Left lung (tissue), 10 donors: ENCODE data around the gene LNP1. TPM values are rescaled to one million over a fixed set of nuclear protein-coding genes. Genes with fewer than 3 reads are reported as not detected.
A peak's percentile ranks its signal among the peaks of the same experiment; 100 is the strongest.

Experiments
- ATAC-seq: fragments of 200-7000 bp; cut with Tn5 transposase; one replicate; pipeline ENCODE4 v1.9.1; 2020; ENCODE audit warnings: moderate library complexity
- DNase-seq, 4 donors: peaks; one replicate each; pipeline ENCODE4 v3.0.0-alpha.2; 2013 to 2020
- H3K27ac ChIP-seq, 2 donors: fragments of 200-600 bp; sonication (generic) in 1 of 2; one replicate each; pipeline versions ENCODE4 v1.5.0 to v1.8.0; 2020 to 2021
- H3K27me3 ChIP-seq, 2 donors: fragments of 200-600 bp; sonication (generic) in 1 of 2; one replicate each; pipeline versions ENCODE4 v1.5.0 to v1.8.0; 2020 to 2021
- H3K36me3 ChIP-seq, 2 donors: fragments of 200-600 bp; sonication (generic) in 1 of 2; one replicate each; pipeline versions ENCODE4 v1.5.0 to v1.8.0; 2020 to 2021
- H3K4me1 ChIP-seq, 2 donors: fragments of 200-600 bp; one replicate each; pipeline ENCODE4 v1.8.0; 2021
- H3K4me3 ChIP-seq, 2 donors: fragments of 200-600 bp; sonication (generic) in 1 of 2; one replicate each; pipeline versions ENCODE4 v1.5.0 to v1.8.0; 2020 to 2021; ENCODE audit warnings: mild to moderate bottlenecking in 1 of 2
- H3K9me3 ChIP-seq, 2 donors: fragments of 200-600 bp; sonication (generic) in 1 of 2; one replicate each; pipeline versions ENCODE4 v1.5.0 to v1.8.0; 2020 to 2021
- CTCF ChIP-seq, 2 donors: fragments of 200-600 bp; sonication (generic) in 1 of 2; IDR thresholded peaks; one replicate each; pipeline versions ENCODE4 v1.5.0 to v1.8.0; 2021; ENCODE audit warnings: antibody characterized with exemption in 2 of 2
- intact Hi-C, 2 donors: fragments of 100-400 bp; cut with DNase I; formaldehyde crosslinking; loops; one replicate each; pipeline versions ENCODE4 v1.11.2 to v1.14.2; 2022
- polyA plus RNA-seq, 6 donors: library from polyadenylated mRNA; unstranded; fragments of 120-200 nt; gene quantifications; one replicate each; pipeline ENCODE4 v1.2.1, GENCODE V29; 2013; ENCODE audit not compliant: insufficient read length in 6 of 6
- total RNA-seq, 2 donors: library from RNA; stranded (reverse); fragmentation: NEBNext Ultra II Directional; extraction: Animal tissue kit (Norgen Biotek cat#: 25700); gene quantifications; one replicate each; pipeline ENCODE4 v1.2.1, GENCODE V29; 2021
- donor health status: DM: no; HTN: yes; CAD: no.
- donor health status: DM: no; HTN: no; CAD: no.

The LNP1 gene
- total and polyA plus RNA-seq, 8 donors, result 1.4 to 13.0 (median 9.0) TPM

GRCh38 chr3:100480081-100480480 lies 78.7 kb downstream of the LNP1 start:
- Histone ChIP-seq H3K27ac (no peak overlapping the region), H3K4me1 (no peaks in the 10 kb centered on the region), H3K9me3 (no peaks in the 10 kb centered on the region), H3K27me3 (no peaks in the 10 kb centered on the region), H3K4me3 (no peak overlapping the region), H3K36me3 (no peaks in the 10 kb centered on the region)
- no peak for TF ChIP-seq CTCF (IDR thresholded peaks at IDR 0.05)
- peak in 1 of 4 donors; percentile 65 for DNase-seq
- ATAC-seq, result no peak
- intact Hi-C loops, result no loop called here

DNA sequence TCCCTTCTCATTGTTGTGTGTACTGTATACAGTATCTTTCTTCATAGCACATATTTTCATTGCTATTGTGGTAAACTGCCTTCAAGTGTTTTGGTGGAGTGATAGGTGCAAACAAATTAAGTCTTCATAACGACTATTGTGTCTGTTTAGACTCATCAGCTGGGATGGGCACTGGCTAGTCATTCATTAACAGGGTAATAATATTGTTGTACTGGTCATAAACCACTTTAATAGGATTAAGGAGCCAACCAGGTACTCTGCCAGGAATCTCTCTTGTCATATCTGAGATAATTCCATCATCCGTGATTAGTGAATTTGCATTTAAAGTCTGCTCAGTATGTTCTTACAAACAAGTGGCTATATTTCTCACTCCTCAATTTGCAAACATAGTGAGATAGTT lies 80.8 kb downstream of the LNP1 start:
- no peak for ATAC-seq
- no peaks in the 10 kb centered on the region for H3K4me1 ChIP-seq
- H3K9me3 ChIP-seq, result no peaks in the 10 kb centered on the region
- no peaks in the 10 kb centered on the region for H3K27me3 ChIP-seq
- H3K36me3 ChIP-seq, result no peaks in the 10 kb centered on the region
- DNase-seq, result no peak
- no peak overlapping the region for H3K4me3 ChIP-seq
- TF ChIP-seq CTCF (IDR thresholded peaks at IDR 0.05), result no peak
- H3K27ac ChIP-seq, result no peak overlapping the region
- intact Hi-C loops, result no loop called here

DNA sequence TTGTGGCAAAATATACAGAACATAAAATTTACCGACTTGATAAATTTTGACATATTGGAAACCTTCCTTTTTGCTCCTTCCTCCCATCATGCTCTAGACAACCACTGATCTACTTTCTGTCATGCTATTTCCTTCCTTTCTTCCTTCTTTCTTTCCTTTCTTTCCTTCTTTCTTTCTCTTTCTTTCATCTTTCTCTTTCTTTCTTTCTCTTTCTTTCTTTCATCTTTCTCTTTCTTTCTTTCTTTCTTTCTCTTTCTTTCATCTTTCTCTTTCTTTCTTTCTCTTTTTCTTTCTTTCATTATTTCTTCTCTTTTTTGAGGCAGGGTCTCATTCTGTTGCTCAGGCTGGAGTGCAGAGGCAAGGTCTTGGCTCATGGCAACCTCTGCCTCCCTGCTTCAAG lies 82.2 kb downstream of the LNP1 start:
- H3K4me1 ChIP-seq, result no peaks in the 10 kb centered on the region
- TF ChIP-seq CTCF (IDR thresholded peaks at IDR 0.05), result no peak
- H3K27me3 ChIP-seq, result no peaks in the 10 kb centered on the region
- no peaks in the 10 kb centered on the region for H3K9me3 ChIP-seq
- H3K36me3 ChIP-seq, result no peaks in the 10 kb centered on the region
- no peak for DNase-seq
- intact Hi-C loops, result no loop called here
- ATAC-seq, result no peak
- no peak overlapping the region for H3K4me3 ChIP-seq
- H3K27ac ChIP-seq, result no peak overlapping the region

DNA sequence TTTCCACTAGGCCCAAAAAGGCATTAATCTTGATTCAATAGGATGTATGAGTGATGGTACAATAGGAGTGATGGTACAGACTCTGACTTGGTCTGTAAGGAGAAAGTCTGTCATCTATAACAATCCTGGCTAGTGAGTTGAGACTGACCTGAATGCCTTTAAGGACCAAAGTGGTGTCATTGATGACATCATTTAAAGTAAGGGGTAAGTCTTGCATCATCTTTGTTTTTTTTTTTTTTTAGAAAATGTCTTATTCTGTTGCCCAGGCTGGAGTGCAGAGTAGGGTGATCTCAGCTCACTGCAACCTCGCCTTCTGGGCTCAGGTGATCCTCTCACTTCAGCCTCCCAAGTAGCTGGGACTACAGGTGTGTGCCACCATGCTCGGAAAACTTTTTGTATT lies 85.5 kb downstream of the LNP1 start:
- Histone ChIP-seq H3K27me3 (no peaks in the 10 kb centered on the region), H3K9me3 (no peaks in the 10 kb centered on the region), H3K27ac (no peak overlapping the region), H3K36me3 (no peaks in the 10 kb centered on the region), H3K4me1 (peaks cover 0 to 3% of the 10 kb centered on the region in 2 donors), H3K4me3 (no peak overlapping the region)
- TF ChIP-seq CTCF (IDR thresholded peaks at IDR 0.05), result no peak
- DNase-seq, result no peak
- intact Hi-C loops, result no loop called here
- ATAC-seq, result no peak

GRCh38 chr3:100489118-100489517 lies 87.8 kb downstream of the LNP1 start:
- intact Hi-C loops, result no loop called here
- no peak for ATAC-seq
- no peaks in the 10 kb centered on the region for H3K36me3 ChIP-seq

More at GRCh38 chr3:100489118-100489517, 87.8 kb downstream of the LNP1 start:
- no peak for TF ChIP-seq CTCF (IDR thresholded peaks at IDR 0.05)
- no peak for DNase-seq
- Histone ChIP-seq H3K4me1 (peaks cover 0 to 12% of the 10 kb centered on the region in 2 donors), H3K27me3 (no peaks in the 10 kb centered on the region), H3K9me3 (no peaks in the 10 kb centered on the region), H3K4me3 (no peak overlapping the region), H3K27ac (no peak overlapping the region)
